SK-N-SH treated with all-trans-retinoic acid at 6 μM for 48 hours (cell line): ENCODE measurements around the gene NECAB3.

ENCODE experiments used
- ARNTL ChIP-seq: fragments of 450-650 bp; formaldehyde crosslinking; IDR thresholded peaks from 2 replicates; pipeline ENCODE4 v1.5.0; 2020; ENCODE audit warnings: low read depth, mild to moderate bottlenecking, moderate library complexity, borderline replicate concordance
- BACH2 ChIP-seq: fragments of 250-450 bp; sonication (Bioruptor Pico); IDR thresholded peaks from 2 replicates; pipeline ENCODE4 v1.9.0; 2021; ENCODE audit warnings: mild to moderate bottlenecking, borderline replicate concordance
- ZFP3 ChIP-seq: fragments of 250-450 bp; sonication (Bioruptor Pico); IDR thresholded peaks from 2 replicates; pipeline ENCODE4 v1.5.0; 2020; ENCODE audit warnings: mild to moderate bottlenecking, moderate library complexity
- ZFP30 ChIP-seq: fragments of 450-650 bp; formaldehyde crosslinking; IDR thresholded peaks from 2 replicates; pipeline ENCODE4 v1.5.0; 2022; ENCODE audit warnings: mild to moderate bottlenecking, moderate library complexity
- TF ChIP-seq, protein P1 (sequence below): fragments of 250-450 bp; sonication (Bioruptor Pico); IDR thresholded peaks from 2 replicates; pipeline ENCODE4 v1.5.1; 2021; ENCODE audit warnings: mild to moderate bottlenecking, moderate library complexity
- TF ChIP-seq, protein P2 (sequence below): fragments of 250-450 bp; sonication (Bioruptor Pico); IDR thresholded peaks from 2 replicates; pipeline ENCODE4 v1.8.0; 2020; ENCODE audit warnings: mild to moderate bottlenecking, moderate library complexity, borderline replicate concordance
- TF ChIP-seq, protein P3 (sequence below): fragments of 250-450 bp; sonication (Bioruptor Pico); IDR thresholded peaks from 2 replicates; pipeline ENCODE4 v1.5.1; 2020; ENCODE audit warnings: low read depth, mild to moderate bottlenecking, moderate library complexity
- TF ChIP-seq, protein P4 (sequence below): fragments of 250-450 bp; sonication (Bioruptor Pico); IDR thresholded peaks from 2 replicates; pipeline ENCODE4 v1.8.0; 2021; ENCODE audit warnings: low read depth, mild to moderate bottlenecking, moderate library complexity, borderline replicate concordance

DNA sequence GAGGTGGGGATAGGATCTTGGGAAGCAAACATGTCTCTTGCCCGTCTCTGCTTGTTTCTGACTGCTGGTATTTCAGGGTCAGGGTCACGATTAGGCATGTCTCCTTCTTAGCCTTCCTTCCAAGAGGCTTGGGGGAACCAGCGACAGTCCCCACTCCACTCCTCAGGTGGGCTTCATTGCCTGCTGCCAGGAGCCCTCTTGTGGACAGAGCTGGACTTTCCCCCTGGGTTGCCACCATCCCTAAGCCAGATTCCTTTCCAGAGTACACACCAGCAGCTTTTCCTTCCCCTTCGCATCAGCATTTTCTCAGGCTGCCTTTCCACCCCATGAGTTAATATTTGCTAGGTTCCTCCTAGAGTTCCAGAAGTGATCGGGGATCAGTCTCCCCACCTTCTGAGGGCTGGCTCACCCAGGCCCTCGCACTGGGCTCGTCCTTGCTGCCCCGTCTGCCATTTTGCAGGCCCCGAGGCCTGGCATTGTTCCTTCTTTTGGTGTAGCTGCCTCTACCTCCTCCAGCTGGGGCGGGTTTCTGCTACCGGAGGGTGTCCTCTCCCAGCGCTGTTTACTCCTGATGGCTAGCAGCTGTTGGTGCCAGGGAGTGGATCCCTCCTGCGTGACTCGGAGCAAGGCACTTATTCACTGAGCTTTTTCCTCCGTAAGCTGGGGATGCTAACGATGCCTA lies 20.9 kb downstream of the NECAB3 start:
- TF ChIP-seq, protein P1, sequence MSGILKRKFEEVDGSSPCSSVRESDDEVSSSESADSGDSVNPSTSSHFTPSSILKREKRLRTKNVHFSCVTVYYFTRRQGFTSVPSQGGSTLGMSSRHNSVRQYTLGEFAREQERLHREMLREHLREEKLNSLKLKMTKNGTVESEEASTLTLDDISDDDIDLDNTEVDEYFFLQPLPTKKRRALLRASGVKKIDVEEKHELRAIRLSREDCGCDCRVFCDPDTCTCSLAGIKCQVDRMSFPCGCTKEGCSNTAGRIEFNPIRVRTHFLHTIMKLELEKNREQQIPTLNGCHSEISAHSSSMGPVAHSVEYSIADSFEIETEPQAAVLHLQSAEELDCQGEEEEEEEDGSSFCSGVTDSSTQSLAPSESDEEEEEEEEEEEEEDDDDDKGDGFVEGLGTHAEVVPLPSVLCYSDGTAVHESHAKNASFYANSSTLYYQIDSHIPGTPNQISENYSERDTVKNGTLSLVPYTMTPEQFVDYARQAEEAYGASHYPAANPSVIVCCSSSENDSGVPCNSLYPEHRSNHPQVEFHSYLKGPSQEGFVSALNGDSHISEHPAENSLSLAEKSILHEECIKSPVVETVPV = no peak
- TF ChIP-seq, protein P2, sequence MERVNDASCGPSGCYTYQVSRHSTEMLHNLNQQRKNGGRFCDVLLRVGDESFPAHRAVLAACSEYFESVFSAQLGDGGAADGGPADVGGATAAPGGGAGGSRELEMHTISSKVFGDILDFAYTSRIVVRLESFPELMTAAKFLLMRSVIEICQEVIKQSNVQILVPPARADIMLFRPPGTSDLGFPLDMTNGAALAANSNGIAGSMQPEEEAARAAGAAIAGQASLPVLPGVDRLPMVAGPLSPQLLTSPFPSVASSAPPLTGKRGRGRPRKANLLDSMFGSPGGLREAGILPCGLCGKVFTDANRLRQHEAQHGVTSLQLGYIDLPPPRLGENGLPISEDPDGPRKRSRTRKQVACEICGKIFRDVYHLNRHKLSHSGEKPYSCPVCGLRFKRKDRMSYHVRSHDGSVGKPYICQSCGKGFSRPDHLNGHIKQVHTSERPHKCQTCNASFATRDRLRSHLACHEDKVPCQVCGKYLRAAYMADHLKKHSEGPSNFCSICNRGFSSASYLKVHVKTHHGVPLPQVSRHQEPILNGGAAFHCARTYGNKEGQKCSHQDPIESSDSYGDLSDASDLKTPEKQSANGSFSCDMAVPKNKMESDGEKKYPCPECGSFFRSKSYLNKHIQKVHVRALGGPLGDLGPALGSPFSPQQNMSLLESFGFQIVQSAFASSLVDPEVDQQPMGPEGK (CRISPR knock-in tag) = no peak
- TF ChIP-seq BACH2 (CRISPR knock-in tag) (no peak), ARNTL (CRISPR knock-in tag) (no peak), ZFP30 (CRISPR knock-in tag) (no peak), ZFP3 (no peak)
- TF ChIP-seq, protein P3, sequence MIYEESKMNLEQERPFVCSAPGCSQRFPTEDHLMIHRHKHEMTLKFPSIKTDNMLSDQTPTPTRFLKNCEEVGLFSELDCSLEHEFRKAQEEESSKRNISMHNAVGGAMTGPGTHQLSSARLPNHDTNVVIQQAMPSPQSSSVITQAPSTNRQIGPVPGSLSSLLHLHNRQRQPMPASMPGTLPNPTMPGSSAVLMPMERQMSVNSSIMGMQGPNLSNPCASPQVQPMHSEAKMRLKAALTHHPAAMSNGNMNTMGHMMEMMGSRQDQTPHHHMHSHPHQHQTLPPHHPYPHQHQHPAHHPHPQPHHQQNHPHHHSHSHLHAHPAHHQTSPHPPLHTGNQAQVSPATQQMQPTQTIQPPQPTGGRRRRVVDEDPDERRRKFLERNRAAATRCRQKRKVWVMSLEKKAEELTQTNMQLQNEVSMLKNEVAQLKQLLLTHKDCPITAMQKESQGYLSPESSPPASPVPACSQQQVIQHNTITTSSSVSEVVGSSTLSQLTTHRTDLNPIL (CRISPR knock-in tag) = no peak
- TF ChIP-seq, protein P4, sequence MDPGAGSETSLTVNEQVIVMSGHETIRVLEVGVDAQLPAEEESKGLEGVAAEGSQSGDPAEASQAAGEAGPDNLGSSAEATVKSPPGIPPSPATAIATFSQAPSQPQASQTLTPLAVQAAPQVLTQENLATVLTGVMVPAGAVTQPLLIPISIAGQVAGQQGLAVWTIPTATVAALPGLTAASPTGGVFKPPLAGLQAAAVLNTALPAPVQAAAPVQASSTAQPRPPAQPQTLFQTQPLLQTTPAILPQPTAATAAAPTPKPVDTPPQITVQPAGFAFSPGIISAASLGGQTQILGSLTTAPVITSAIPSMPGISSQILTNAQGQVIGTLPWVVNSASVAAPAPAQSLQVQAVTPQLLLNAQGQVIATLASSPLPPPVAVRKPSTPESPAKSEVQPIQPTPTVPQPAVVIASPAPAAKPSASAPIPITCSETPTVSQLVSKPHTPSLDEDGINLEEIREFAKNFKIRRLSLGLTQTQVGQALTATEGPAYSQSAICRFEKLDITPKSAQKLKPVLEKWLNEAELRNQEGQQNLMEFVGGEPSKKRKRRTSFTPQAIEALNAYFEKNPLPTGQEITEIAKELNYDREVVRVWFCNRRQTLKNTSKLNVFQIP = no peak
